ENCODE measurements around the gene SLC25A2.
"Not testable (repeated sequence)": the region's sequence is repeated elsewhere in the genome, so short reads cannot be mapped to it uniquely, and the experiment has no call there.

SLC25A2 gene

GRCh38 chr5:141303756-141304155 lies at the start of gene SLC25A2:
Gene SLC25A2 (minus strand): TSS chr5:141304049. CDS start chr5:141303865, 184 bp downstream.
- no peak for DNase-seq (ENCODE audit: low read depth in 2 of 2)

GRCh38 chr5:141351591-141351990 lies 47.7 kb upstream of the SLC25A2 start:
- DNase-seq (ENCODE audit: low read depth in 2 of 2): no peak

- peak in 1 of 2 donors; percentile 11 for DNase-seq (ENCODE audit: low read depth in 2 of 2)
Measured at GRCh38 chr5:141349917-141350619, 46.2 kb upstream of the SLC25A2 start, which contains the start of gene PCDHGB1. Gene PCDHGB1 (plus strand): TSS chr5:141350099. CDS start chr5:141350261, 162 bp downstream.

- not testable (repeated sequence) for DNase-seq (ENCODE audit: low read depth in 2 of 2)
Measured at GRCh38 chr5:141346017-141346416, 42.2 kb upstream of the SLC25A2 start.

- no peak for DNase-seq (ENCODE audit: low read depth in 2 of 2)
Measured at GRCh38 chr5:141345327-141345726, 41.5 kb upstream of the SLC25A2 start.

GRCh38 chr5:141343953-141344463 lies 40.2 kb upstream of the SLC25A2 start:
- DNase-seq (ENCODE audit: low read depth in 2 of 2): no peak

- no peak for DNase-seq (ENCODE audit: low read depth in 2 of 2)
Measured at GRCh38 chr5:141343242-141343952, 39.5 kb upstream of the SLC25A2 start, which contains the start of gene PCDHGA3. Gene PCDHGA3 (plus strand): TSS chr5:141343829. CDS start chr5:141344034, 205 bp downstream.

GRCh38 chr5:141342773-141343172 lies 38.9 kb upstream of the SLC25A2 start:
- DNase-seq (ENCODE audit: low read depth in 2 of 2): no peak

GRCh38 chr5:141340781-141341354 lies 37.0 kb upstream of the SLC25A2 start:
- DNase-seq (ENCODE audit: low read depth in 2 of 2): not testable (repeated sequence)

GRCh38 chr5:141338538-141339306 lies 34.9 kb upstream of the SLC25A2 start, which contains the start of gene PCDHGA2:
Gene PCDHGA2 (plus strand): TSS chr5:141338760.
- no peak for DNase-seq (ENCODE audit: low read depth in 2 of 2)

- DNase-seq (ENCODE audit: low read depth in 2 of 2): not testable (repeated sequence)
Measured at GRCh38 chr5:141332571-141332970, 28.7 kb upstream of the SLC25A2 start.

GRCh38 chr5:141330299-141331080 lies 26.6 kb upstream of the SLC25A2 start, which contains the start of gene PCDHGA1:
Gene PCDHGA1 (plus strand): TSS chr5:141330514.
- DNase-seq (ENCODE audit: low read depth in 2 of 2): no peak

GRCh38 chr5:141328231-141328630 lies 24.4 kb upstream of the SLC25A2 start:
- no peak for DNase-seq (ENCODE audit: low read depth in 2 of 2)

GRCh38 chr5:141326088-141326854 lies 22.4 kb upstream of the SLC25A2 start:
- DNase-seq (ENCODE audit: low read depth in 2 of 2): peak; percentile 40 to 54

- no peak for DNase-seq (ENCODE audit: low read depth in 2 of 2)
Measured at GRCh38 chr5:141322261-141322660, 18.4 kb upstream of the SLC25A2 start.

GRCh38 chr5:141320225-141321169 lies 16.6 kb upstream of the SLC25A2 start, which contains the start of gene TAF7:
Gene TAF7 (minus strand): TSS chr5:141320784. CDS start chr5:141320044, 740 bp downstream.
- peak; percentile 83 to 88 for DNase-seq (ENCODE audit: low read depth in 2 of 2)

- no peak for DNase-seq (ENCODE audit: low read depth in 2 of 2)
Measured at GRCh38 chr5:141319699-141320098, 15.8 kb upstream of the SLC25A2 start.

- no peak for DNase-seq (ENCODE audit: low read depth in 2 of 2)
Measured at GRCh38 chr5:141319202-141319601, 15.4 kb upstream of the SLC25A2 start.

Data from stimulated activated CD4-positive, alpha-beta T cell treated with anti-CD3 and anti-CD28 coated beads, Interleukin-15, amount 100 ng/mL, for 48 hours (primary cell).